HT-29 (cell line): Measurements from ENCODE around the gene RPL19. TPM values are rescaled to one million over a fixed set of nuclear protein-coding genes. Genes with fewer than 3 reads are reported as not detected.
A peak's percentile ranks its signal among the peaks of the same experiment; 100 is the strongest.

Experiments used
- DNase-seq: peaks from one replicate; pipeline ENCODE4 v3.0.0-alpha.2; 2015; ENCODE audit warnings: low spot score
- total RNA-seq: library from RNA; depleted of rRNA; stranded (reverse); fragments of >200 nt; shearing (Covaris generic); gene quantifications from 2 replicates; pipeline ENCODE4 v1.2.3, GENCODE V29; 2014

The RPL19 gene
- total RNA-seq, 1 experiment from 2014 or later: 2,436 TPM

DNA sequence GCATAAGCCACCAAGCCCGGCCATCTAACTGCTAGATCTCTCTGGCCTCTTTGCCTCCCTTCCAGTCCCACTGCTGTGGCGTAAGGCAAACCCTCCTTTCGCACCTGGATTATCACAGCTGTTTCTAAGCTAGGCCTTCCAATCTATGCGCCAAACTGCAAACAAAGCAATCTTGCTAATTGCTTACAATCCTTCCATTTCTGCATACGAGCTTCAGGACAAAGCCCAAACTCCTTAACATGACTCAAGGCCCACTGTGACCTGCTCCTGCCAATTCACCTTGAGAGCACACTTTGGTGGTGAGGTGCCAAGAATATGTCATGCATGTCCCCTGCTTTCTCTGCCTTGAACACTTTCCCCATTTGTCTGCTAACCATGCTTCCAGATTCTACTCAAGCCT, 28.1 kb upstream of the RPL19 start:
- DNase-seq: no peak

- no peak for DNase-seq
Observed at GRCh38 chr17:39173080-39173479, 27.0 kb upstream of the RPL19 start.

GRCh38 chr17:39173526-39174274, 26.4 kb upstream of the RPL19 start:
- DNase-seq: no peak

DNA sequence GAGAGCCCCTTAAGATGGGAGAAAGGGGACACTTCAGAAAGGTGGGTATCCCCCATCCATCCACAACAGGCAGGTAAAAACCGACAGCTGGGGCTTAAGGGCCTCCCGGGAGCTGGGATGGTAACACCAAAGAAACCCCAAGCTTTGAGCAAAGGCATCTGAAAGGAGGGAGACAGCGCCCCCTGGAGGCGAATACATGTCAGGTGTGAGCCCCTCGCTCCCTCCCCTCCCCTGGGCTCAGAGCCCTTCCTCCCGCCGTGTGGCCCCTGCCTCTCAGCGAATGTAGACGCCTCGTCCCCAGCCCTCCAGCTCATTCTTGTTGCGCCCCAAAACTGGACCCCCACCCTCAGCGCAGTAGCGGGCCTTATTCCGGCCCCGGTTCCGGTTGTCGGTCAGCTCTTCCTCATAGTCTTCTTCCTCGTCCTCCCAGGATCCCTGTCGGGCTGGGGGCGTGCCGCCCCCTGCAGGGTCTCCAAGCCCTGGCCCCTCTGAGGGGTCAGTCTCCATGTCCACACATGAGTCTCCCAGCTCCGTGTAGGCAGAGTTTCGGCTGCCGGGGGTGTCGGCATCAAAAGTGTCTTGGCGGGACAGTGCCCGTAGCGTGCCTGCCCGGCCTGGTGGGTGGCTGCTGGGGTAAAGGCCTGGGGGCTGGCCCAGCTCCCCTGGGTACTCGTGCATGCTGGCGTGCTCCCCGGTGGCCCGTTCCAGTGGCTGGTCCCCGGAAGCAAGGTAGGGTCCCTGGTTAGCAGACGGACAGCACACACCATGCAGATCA, 25.0 kb upstream of the RPL19 start:
- peak; percentile 63 for DNase-seq

- no peak for DNase-seq
Observed at GRCh38 chr17:39175695-39176093, 24.4 kb upstream of the RPL19 start.

- no peak for DNase-seq
Observed at GRCh38 chr17:39177256-39177655, 22.8 kb upstream of the RPL19 start.

DNA sequence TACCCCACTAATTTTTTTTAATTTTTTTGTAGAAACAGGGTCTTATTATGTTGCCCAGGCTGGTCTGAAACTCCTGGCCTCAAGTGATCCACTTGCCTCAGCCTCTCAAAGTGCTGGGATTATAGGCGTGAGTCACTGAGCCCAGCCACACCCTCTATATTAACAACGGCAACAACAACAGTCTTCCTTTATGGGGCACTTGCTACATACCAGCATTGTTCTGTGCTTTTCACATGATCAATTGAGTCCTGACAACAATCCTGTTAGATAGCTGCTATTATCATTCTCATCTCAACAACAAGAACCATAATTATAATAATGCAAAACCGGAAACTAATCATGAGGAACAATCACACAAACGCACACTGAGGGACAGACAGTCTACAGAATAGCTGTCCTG, 21.5 kb upstream of the RPL19 start:
- DNase-seq: no peak

GRCh38 chr17:39181303-39181702, 18.8 kb upstream of the RPL19 start:
- no peak for DNase-seq

GRCh38 chr17:39183045-39183444, 17.0 kb upstream of the RPL19 start:
- no peak for DNase-seq

GRCh38 chr17:39183720-39184119, 16.4 kb upstream of the RPL19 start:
- DNase-seq: no peak

DNA sequence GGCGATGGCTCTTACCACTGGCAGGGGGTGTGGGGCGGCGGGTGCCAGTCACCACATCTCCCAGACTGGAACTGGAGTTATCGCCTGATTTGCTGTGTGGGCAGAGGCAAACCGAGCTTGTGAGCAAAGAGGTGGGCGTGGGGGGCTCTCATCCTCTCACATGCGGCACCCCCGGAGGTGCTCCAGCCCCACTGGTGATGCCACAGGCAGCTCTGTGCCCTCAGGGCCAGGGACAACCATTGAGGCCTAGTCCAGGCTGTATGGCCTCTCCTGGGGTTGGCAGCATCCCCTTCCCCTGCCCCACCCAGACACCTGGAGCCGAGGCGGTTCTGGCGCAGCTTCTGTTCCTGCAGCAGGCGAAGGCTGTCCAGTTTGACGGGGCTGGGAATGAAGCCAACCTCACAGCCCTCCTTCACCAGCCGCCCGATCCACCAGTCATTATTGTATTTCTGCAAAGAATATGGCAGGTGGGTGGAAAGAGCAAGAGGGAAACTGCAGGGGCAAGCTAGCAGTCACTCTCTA, 13.5 kb upstream of the RPL19 start:
- DNase-seq: no peak

DNA sequence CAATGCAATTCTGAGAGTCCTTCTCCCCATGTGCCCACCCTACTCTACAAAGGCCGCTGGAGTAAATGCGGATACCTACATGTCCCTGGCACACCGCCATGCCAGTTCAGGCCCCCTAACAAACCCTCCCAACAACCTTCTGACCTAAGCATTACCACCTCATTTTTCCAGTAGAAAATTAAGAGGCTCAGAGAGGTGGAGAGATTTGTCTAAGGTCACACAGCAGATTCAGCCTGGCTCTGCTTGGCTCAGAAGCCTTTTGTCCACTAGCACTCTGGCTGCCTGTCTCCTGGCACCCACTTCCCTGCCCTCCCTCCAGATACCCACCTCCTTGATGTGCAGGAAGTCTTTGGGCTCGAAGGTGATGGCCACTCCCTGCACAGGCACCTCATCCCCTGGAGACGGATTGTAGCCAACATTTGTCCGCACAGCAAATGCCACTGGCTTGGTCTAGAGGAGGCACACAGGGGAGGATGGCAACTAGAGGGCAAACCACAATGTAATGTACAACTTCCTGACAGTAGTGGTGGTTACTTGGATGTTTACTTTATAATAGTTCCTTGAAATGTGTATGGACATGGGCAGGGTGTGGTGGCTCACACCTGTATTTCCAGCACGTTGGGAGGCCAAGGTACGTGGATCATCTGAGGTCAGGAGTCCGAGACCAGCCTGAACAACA, 12.8 kb upstream of the RPL19 start:
- DNase-seq: no peak

DNA sequence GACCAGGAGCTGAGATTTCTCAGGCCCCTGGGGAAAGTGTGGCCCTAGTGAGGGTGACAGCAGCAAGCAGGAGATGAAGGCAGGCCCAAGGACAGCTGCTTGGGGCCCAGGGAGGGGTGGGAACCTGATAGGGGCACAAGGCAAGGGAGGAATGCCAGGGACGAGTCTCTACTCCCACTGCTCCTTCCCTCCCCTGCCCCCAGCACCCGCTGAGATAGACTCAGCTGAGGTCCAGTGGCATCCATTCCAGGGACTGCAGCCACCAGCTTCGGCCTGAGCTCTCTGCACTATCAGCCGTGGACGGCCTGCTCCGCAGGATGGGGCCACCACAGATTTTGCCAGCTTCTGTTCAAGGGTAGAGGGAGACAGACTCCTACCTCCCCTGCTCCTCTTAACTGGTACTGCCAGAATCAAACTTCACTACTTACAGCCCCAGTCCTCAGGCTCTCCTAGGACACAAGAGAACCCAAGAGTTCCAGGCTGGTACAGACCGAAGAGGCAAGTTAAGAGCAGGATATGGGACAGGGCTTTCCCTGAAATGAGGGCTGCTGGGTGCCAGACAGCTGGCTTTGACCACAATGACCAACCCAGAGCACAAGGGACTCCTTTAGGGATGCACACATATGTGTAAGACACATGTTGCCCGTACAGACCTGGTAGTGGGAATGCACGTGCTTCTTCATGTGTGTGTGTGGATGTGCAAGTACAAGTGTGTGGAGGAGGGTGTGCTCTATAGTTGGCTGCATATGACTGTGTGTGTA, 8.2 kb upstream of the RPL19 start:
- no peak for DNase-seq

- no peak for DNase-seq
Observed at GRCh38 chr17:39192901-39193300, 7.2 kb upstream of the RPL19 start.

GRCh38 chr17:39193346-39193745, 6.7 kb upstream of the RPL19 start:
- DNase-seq: no peak

DNA sequence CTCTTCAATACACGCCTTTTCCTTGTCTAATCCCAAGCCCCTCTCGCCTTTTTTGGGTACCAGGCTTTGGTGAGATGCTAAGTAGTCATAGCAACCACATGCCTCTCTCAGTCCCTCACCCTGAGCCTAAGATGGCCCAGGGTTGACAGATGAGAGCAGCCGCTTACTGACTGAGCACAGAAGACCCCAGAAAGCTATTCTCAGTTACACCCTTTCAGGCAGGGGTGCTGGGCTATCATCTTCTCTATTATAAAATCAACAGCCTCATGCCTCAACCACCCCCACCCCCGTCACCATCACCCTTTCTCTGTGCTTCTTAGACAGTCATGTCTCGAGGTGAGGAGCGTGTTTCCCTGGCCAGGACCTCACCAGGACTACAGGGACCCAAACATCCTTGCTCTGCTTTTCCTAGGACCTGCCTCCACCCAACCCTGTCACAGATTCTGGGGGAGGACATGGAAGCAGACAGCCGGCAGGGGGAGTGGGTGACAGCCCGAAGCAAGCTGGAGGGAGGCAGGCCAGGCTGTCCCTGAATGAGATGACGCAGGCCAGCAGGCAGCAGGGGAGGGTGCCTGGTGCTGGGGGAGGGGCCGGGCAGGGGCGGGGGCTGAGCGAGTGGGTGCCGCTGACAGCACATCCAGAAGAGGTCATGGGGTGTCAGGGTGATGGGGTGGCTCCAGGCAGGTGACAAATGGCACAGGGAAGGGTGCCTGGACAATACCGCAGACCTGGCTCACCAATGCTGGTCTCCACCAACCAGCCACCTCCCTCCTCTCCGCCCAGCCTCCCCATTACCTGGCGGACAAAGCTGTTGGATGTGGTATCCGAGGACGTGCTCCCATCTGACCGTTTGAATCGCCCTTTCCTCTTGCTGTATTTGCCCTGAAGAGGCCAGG, 5.7 kb upstream of the RPL19 start:
- DNase-seq: peak; percentile 23

DNA sequence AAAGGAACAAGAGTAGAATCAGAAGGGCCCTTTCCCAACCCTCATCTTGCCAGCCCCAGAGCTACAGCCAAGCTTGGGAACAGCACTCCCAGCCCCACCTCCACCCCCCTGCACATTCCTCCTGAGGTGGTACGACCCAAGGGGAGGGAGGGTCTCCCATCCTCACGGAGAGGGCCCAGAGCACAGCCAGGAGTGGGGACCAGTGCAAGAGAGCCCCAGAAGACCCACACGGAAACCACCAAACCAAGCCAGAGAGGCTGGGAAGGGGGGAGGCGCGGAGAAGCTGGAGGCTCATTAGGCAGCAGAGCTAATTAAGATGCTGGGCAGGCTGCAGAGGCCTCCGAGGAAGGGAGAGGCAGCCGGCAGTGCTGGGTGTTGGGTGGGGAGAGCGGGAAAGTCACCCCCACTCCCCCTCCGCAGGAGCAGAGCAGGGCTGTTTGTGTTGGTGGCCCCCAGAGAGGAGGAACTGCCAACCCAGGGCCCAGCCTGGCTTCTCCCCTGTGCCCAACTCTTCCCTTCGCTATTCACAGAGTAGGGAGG, 5.0 kb upstream of the RPL19 start:
- DNase-seq: no peak

DNA sequence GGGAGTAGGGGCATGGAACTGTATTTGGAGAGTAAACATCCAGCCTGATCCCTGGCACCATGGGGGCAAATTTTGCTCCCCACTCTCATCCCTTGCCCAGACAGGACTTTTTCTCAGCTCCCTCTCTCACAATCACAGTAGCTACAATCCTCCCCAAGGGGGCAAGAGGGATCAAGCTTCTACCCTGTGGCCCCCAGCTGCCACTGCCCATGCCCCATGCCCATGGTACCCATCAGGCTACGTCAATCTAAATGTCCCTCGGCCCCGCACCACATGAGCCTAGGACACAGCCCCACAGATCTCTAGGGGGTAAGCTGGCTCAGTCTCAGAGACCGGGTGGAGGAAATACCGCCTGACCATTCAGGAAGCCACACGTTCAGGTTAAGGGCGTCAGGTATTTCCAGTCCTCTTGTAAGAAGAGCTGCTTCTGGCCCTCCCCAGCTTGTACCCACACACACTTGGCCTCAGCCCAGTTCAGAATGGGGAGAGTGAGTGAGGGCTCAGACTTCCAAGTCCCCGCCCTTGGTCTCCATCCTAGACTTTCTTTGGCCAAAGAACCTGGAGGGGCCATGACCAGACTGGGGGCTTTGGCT, 4.4 kb upstream of the RPL19 start:
- DNase-seq: no peak

DNA sequence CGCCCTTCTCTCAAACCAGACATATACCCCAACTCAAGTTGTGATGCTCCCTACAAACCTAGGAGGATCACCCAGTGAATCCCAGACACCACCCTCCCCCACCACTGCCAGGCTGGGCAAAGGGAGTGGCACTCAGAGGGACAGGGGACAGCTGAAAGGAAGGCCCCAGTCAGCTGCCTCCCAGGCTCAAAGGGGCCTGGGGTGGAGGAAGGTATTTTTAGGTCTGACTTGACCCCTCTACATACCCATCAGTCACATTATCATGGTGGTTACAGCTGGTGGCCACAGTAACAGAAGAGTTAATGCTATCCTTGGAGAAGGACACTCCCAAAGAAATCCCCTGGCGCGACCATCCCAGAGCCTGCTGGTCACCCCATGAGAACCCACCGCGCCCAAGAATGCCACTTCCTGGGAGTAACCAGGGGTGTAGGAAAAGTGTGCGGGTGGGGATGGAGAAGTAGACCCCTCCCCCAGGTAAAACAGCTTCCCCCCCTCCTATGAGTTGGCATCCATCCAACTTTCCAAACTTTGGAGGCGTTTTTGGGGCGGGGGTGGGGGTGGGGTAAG, 3.8 kb upstream of the RPL19 start:
- DNase-seq: no peak
